Measurements from ENCODE around the gene LRCOL1.

The LRCOL1 gene

GRCh38 chr12:132596016-132596415 lies 14.4 kb downstream of the LRCOL1 start:
- DNase-seq = no peak
- H3K9ac ChIP-seq (ENCODE audit: low read depth, low read length) = no peak overlapping the region
- no peaks in the 10 kb centered on the region for H3K9me3 ChIP-seq (ENCODE audit: insufficient read depth, low read length, severe bottlenecking)
- no peak overlapping the region for H2AFZ ChIP-seq (ENCODE audit: low read depth, low read length)
- H3K4me1 ChIP-seq (ENCODE audit: insufficient read depth, low read length) = peaks cover 25% of the 10 kb centered on the region
- H3K36me3 ChIP-seq (ENCODE audit: insufficient read depth, low read length) = no peaks in the 10 kb centered on the region
- H3K27me3 ChIP-seq (ENCODE audit: insufficient read depth, low read length, poor library complexity) = peaks cover 9% of the 10 kb centered on the region
- no peak overlapping the region for H3K27ac ChIP-seq (ENCODE audit: low read length)
- TF ChIP-seq CTCF (IDR thresholded peaks at IDR 0.05; ENCODE audit: borderline replicate concordance, extremely low read depth, low read length, poor library complexity, severe bottlenecking) = no peak
- H4K20me1 ChIP-seq (ENCODE audit: insufficient read depth, low read length) = peaks cover 5% of the 10 kb centered on the region; the same call in 1 of the 2 replicates
- no peak overlapping the region for H3K4me2 ChIP-seq (ENCODE audit: insufficient read depth, low read length)
- H3K4me3 ChIP-seq (ENCODE audit: low read depth in 1 of 2, low read length in 2 of 2) = no peak overlapping the region
- ATAC-seq (ENCODE audit: insufficient read depth, low read depth) = no peak
- no peaks in the 10 kb centered on the region for H3K79me2 ChIP-seq (ENCODE audit: insufficient read depth, low read length)

GRCh38 chr12:132595183-132595582 lies 15.2 kb downstream of the LRCOL1 start:
- Histone ChIP-seq H3K4me1 (ENCODE audit: insufficient read depth, low read length) (peaks cover 17% of the 10 kb centered on the region), H3K4me2 (ENCODE audit: insufficient read depth, low read length) (no peak overlapping the region), H3K36me3 (ENCODE audit: insufficient read depth, low read length) (no peaks in the 10 kb centered on the region), H3K27ac (ENCODE audit: low read length) (no peak overlapping the region), H3K27me3 (ENCODE audit: insufficient read depth, low read length, poor library complexity) (peaks cover under 1% of the 10 kb centered on the region), H3K9ac (ENCODE audit: low read depth, low read length) (no peak overlapping the region), H3K4me3 (ENCODE audit: low read depth in 1 of 2, low read length in 2 of 2) (no peak overlapping the region), H3K79me2 (ENCODE audit: insufficient read depth, low read length) (no peaks in the 10 kb centered on the region), H2AFZ (ENCODE audit: low read depth, low read length) (no peak overlapping the region), H4K20me1 (ENCODE audit: insufficient read depth, low read length) (peaks cover 5% of the 10 kb centered on the region; the same call in 1 of the 2 replicates), H3K9me3 (ENCODE audit: insufficient read depth, low read length, severe bottlenecking) (no peaks in the 10 kb centered on the region)
- no peak for TF ChIP-seq CTCF (IDR thresholded peaks at IDR 0.05; ENCODE audit: borderline replicate concordance, extremely low read depth, low read length, poor library complexity, severe bottlenecking)
- TF ChIP-seq EZH2 (IDR thresholded peaks at IDR 0.05; ENCODE audit: borderline replicate concordance, low read depth, low read length, severe bottlenecking) = no peak
- DNase-seq (no peak), ATAC-seq (ENCODE audit: insufficient read depth, low read depth) (no peak)

GRCh38 chr12:132593938-132594358 lies 16.4 kb downstream of the LRCOL1 start:
- Histone ChIP-seq H3K27me3 (ENCODE audit: insufficient read depth, low read length, poor library complexity) (no peaks in the 10 kb centered on the region), H3K9me3 (ENCODE audit: insufficient read depth, low read length, severe bottlenecking) (no peaks in the 10 kb centered on the region), H3K9ac (ENCODE audit: low read depth, low read length) (no peak overlapping the region), H3K4me2 (ENCODE audit: insufficient read depth, low read length) (no peak overlapping the region), H3K4me3 (ENCODE audit: low read depth in 1 of 2, low read length in 2 of 2) (no peak overlapping the region), H2AFZ (ENCODE audit: low read depth, low read length) (no peak overlapping the region), H3K79me2 (ENCODE audit: insufficient read depth, low read length) (no peaks in the 10 kb centered on the region), H3K4me1 (ENCODE audit: insufficient read depth, low read length) (peaks cover 16% of the 10 kb centered on the region), H3K27ac (ENCODE audit: low read length) (no peak overlapping the region), H4K20me1 (ENCODE audit: insufficient read depth, low read length) (peaks cover 8% of the 10 kb centered on the region; the same call in 1 of the 2 replicates), H3K36me3 (ENCODE audit: insufficient read depth, low read length) (no peaks in the 10 kb centered on the region)
- TF ChIP-seq CTCF (IDR thresholded peaks at IDR 0.05; ENCODE audit: borderline replicate concordance, extremely low read depth, low read length, poor library complexity, severe bottlenecking) (no peak), EZH2 (IDR thresholded peaks at IDR 0.05; ENCODE audit: borderline replicate concordance, low read depth, low read length, severe bottlenecking) (no peak)
- peak; percentile 47; the same call in 2 of the 3 replicates for ATAC-seq (ENCODE audit: insufficient read depth, low read depth)
- peak; percentile 47 for DNase-seq

- Histone ChIP-seq H3K9ac (ENCODE audit: low read depth, low read length) (no peak overlapping the region), H3K4me2 (ENCODE audit: insufficient read depth, low read length) (no peak overlapping the region)
- ATAC-seq (ENCODE audit: insufficient read depth, low read depth) = no peak
These were observed 16.9 kb downstream of the LRCOL1 start for GRCh38 chr12:132593521-132593920.

More at GRCh38 chr12:132593521-132593920, 16.9 kb downstream of the LRCOL1 start:
- H3K79me2 ChIP-seq (ENCODE audit: insufficient read depth, low read length) = no peaks in the 10 kb centered on the region
- H3K27me3 ChIP-seq (ENCODE audit: insufficient read depth, low read length, poor library complexity) = no peaks in the 10 kb centered on the region
- H3K4me1 ChIP-seq (ENCODE audit: insufficient read depth, low read length) = peaks cover 12% of the 10 kb centered on the region
- H3K9me3 ChIP-seq (ENCODE audit: insufficient read depth, low read length, severe bottlenecking) = no peaks in the 10 kb centered on the region
- TF ChIP-seq CTCF (IDR thresholded peaks at IDR 0.05; ENCODE audit: borderline replicate concordance, extremely low read depth, low read length, poor library complexity, severe bottlenecking) = no peak
- TF ChIP-seq EZH2 (IDR thresholded peaks at IDR 0.05; ENCODE audit: borderline replicate concordance, low read depth, low read length, severe bottlenecking) = no peak
- H3K36me3 ChIP-seq (ENCODE audit: insufficient read depth, low read length) = no peaks in the 10 kb centered on the region
- no peak overlapping the region for H3K4me3 ChIP-seq (ENCODE audit: low read depth in 1 of 2, low read length in 2 of 2)
- no peak overlapping the region for H3K27ac ChIP-seq (ENCODE audit: low read length)
- no peak overlapping the region for H2AFZ ChIP-seq (ENCODE audit: low read depth, low read length)
- DNase-seq = no peak
- peaks cover 11% of the 10 kb centered on the region; the same call in 1 of the 2 replicates for H4K20me1 ChIP-seq (ENCODE audit: insufficient read depth, low read length)

Data from DND-41 (cell line).